ENCODE results near the gene P3H3.

- TF ChIP-seq, protein P1, sequence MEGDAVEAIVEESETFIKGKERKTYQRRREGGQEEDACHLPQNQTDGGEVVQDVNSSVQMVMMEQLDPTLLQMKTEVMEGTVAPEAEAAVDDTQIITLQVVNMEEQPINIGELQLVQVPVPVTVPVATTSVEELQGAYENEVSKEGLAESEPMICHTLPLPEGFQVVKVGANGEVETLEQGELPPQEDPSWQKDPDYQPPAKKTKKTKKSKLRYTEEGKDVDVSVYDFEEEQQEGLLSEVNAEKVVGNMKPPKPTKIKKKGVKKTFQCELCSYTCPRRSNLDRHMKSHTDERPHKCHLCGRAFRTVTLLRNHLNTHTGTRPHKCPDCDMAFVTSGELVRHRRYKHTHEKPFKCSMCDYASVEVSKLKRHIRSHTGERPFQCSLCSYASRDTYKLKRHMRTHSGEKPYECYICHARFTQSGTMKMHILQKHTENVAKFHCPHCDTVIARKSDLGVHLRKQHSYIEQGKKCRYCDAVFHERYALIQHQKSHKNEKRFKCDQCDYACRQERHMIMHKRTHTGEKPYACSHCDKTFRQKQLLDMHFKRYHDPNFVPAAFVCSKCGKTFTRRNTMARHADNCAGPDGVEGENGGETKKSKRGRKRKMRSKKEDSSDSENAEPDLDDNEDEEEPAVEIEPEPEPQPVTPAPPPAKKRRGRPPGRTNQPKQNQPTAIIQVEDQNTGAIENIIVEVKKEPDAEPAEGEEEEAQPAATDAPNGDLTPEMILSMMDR (IDR thresholded peaks at IDR 0.05; ENCODE audit: low read length) = no peak
- no peak for TF ChIP-seq EZH2phosphoT487 (IDR thresholded peaks at IDR 0.05; ENCODE audit: low read length)
Measured at GRCh38 chr12:6867413-6868210, 39.4 kb downstream of the P3H3 start, which contains the start of gene TPI1.
